ENCODE measurements around the gene ZNF845.
A peak's percentile ranks its signal among the peaks of the same experiment; 100 is the strongest.
"Not testable (repeated sequence)": the region's sequence is repeated elsewhere in the genome, so short reads cannot be mapped to it uniquely, and the experiment has no call there.

Gene ZNF845

GRCh38 chr19:53388168-53388567 is 54.6 kb downstream of the ZNF845 start:
- DNase-seq = no peak

GRCh38 chr19:53388904-53389303 is 55.4 kb downstream of the ZNF845 start:
- no peak for DNase-seq

GRCh38 chr19:53389571-53389970 is 56.0 kb downstream of the ZNF845 start:
- DNase-seq = no peak

GRCh38 chr19:53389978-53390377 is 56.4 kb downstream of the ZNF845 start:
- DNase-seq = no peak

GRCh38 chr19:53394522-53394973 is 61.0 kb downstream of the ZNF845 start:
- no peak for DNase-seq

- peak; percentile 78 for DNase-seq
Measured at GRCh38 chr19:53394974-53395839, 61.7 kb downstream of the ZNF845 start, which contains the start of gene ZNF765. Gene ZNF765 (plus strand): TSS chr19:53395149. CDS start chr19:53398016, 2,867 bp downstream.

- DNase-seq = not testable (repeated sequence)
Measured at GRCh38 chr19:53395840-53396524, 62.4 kb downstream of the ZNF845 start.

- no peak for DNase-seq
Measured at GRCh38 chr19:53396525-53396868, 62.9 kb downstream of the ZNF845 start.

GRCh38 chr19:53397918-53398317 is 64.4 kb downstream of the ZNF845 start:
- not testable (repeated sequence) for DNase-seq
